H1 (cell line): ENCODE data around the gene ACADVL. TPM values are rescaled to one million over a fixed set of nuclear protein-coding genes. Genes with fewer than 3 reads are reported as not detected.

ENCODE experiments used
- CTCF ChIA-PET: fragments of 300-600 bp; sonication (Branson Sonifier 250); formaldehyde crosslinking; loops from one replicate; lab custom pipeline; 2021; ENCODE audit not compliant: partially characterized antibody; lab: Charles Lee
- POLR2A ChIA-PET: fragments of 300-600 bp; sonication (Branson Sonifier 250); formaldehyde crosslinking; loops from one replicate; lab custom pipeline; 2021; ENCODE audit warnings: inconsistent platforms; ENCODE audit not compliant: partially characterized antibody; lab: Charles Lee
- DNase-seq, 2 experiments: peaks; one replicate each; pipeline versions ENCODE4 v3.0.0 to v3.0.0-alpha.2; 2010 to 2022; ENCODE audit warnings: low spot score in 2 of 2, low read depth in 1 of 2, mixed read lengths in 1 of 2
- FAIRE-seq: peaks from 2 replicates; lab custom pipeline; 2011; peaks lifted over from hg19 to GRCh38; lab: Jason Lieb, UNC
- H2AFZ ChIP-seq: 2 replicates; pipeline ENCODE4 v1.8.1; 2012; ENCODE audit warnings: low read length, inconsistent platforms
- H2AK5ac ChIP-seq: 2 replicates; pipeline ENCODE4 v1.6.1; 2013; ENCODE audit warnings: low read depth, low read length
- H2BK120ac ChIP-seq: replicated peaks from 2 replicates; pipeline ENCODE3; 2013; ENCODE audit warnings: low read depth, low read length, inconsistent platforms
- H2BK12ac ChIP-seq: 2 replicates; pipeline ENCODE4 v1.6.1; 2013; ENCODE audit warnings: low read depth, low read length
- H2BK15ac ChIP-seq: 2 replicates; pipeline ENCODE4 v1.6.1; 2013; ENCODE audit warnings: low read length
- H2BK20ac ChIP-seq: 2 replicates; pipeline ENCODE4 v1.6.1; 2013; ENCODE audit warnings: low read length
- H2BK5ac ChIP-seq: 2 replicates; pipeline ENCODE4 v1.6.1; 2013; ENCODE audit warnings: low read depth, low read length
- H3K14ac ChIP-seq: 2 replicates; pipeline ENCODE4 v1.6.1; 2013; ENCODE audit warnings: inconsistent platforms; ENCODE audit not compliant: insufficient read length
- H3K18ac ChIP-seq: 2 replicates; pipeline ENCODE4 v1.6.1; 2013; ENCODE audit warnings: low read length; ENCODE audit errors: extremely low read depth
- H3K23ac ChIP-seq: 2 replicates; pipeline ENCODE4 v1.6.1; 2013; ENCODE audit warnings: inconsistent platforms; ENCODE audit not compliant: insufficient read length
- H3K23me2 ChIP-seq: 2 replicates; pipeline ENCODE4 v1.6.1; 2013; ENCODE audit warnings: low read depth, low read length
- H3K27ac ChIP-seq: 2 replicates; pipeline ENCODE4 v1.6.1; 2011; ENCODE audit warnings: low read depth, low read length, inconsistent platforms
- H3K27me3 ChIP-seq, 4 experiments: replicated peaks in 1 of 4; 1 replicate in 1 of 4; 2 replicates in 3 of 4; pipeline versions ENCODE4 v1.6.1 to v1.8.1; 2011 to 2013; ENCODE audit warnings: low read length in 3 of 4, mild to moderate bottlenecking in 3 of 4, inconsistent platforms in 2 of 4, mixed read lengths in 2 of 4, moderate library complexity in 1 of 4; ENCODE audit not compliant: control insufficient read depth in 3 of 4, insufficient read depth in 3 of 4; ENCODE audit errors: extremely low read depth in 1 of 4
- H3K36me3 ChIP-seq, 4 experiments: 2 replicates each; pipeline versions ENCODE4 v1.6.1 to v1.8.1; 2011 to 2013; ENCODE audit warnings: mild to moderate bottlenecking in 4 of 4, low read length in 3 of 4, moderate library complexity in 2 of 4, control low read depth in 1 of 4, inconsistent platforms in 1 of 4; ENCODE audit not compliant: insufficient read depth in 4 of 4, control insufficient read depth in 2 of 4
- H3K4ac ChIP-seq: replicated peaks from 2 replicates; pipeline ENCODE3; 2013; ENCODE audit warnings: low read length, low read depth, mixed read lengths, inconsistent platforms; ENCODE audit not compliant: insufficient read length
- H3K4me1 ChIP-seq, 4 experiments: replicated peaks in 1 of 4; 1 replicate in 1 of 4; 2 replicates in 3 of 4; pipeline versions ENCODE4 v1.6.1 to v1.8.1; 2011 to 2013; ENCODE audit warnings: low read length in 3 of 4, inconsistent platforms in 2 of 4, mixed read lengths in 1 of 4; ENCODE audit not compliant: insufficient read depth in 4 of 4, control insufficient read depth in 3 of 4
- H3K4me2 ChIP-seq, 2 experiments: 2 replicates each; pipeline versions ENCODE4 v1.6.1 to v1.8.1; 2011 to 2013; ENCODE audit warnings: low read depth in 2 of 2, low read length in 2 of 2, control low read depth in 1 of 2, inconsistent platforms in 1 of 2, mild to moderate bottlenecking in 1 of 2; ENCODE audit not compliant: insufficient read depth in 1 of 2
- H3K4me3 ChIP-seq, 4 experiments: fragments of 200-600, 300-600 bp in 1 of 4; sonication (generic), shearing (Covaris generic), sonication (Bioruptor Twin) in 1 of 4; 2 replicates each; pipeline versions ENCODE4 v1.5.1 to v1.8.1; 2011 to 2016; ENCODE audit warnings: low read length in 4 of 4, low read depth in 3 of 4, control low read depth in 2 of 4, inconsistent platforms in 2 of 4, mild to moderate bottlenecking in 2 of 4, mixed read lengths in 1 of 4, moderate library complexity in 1 of 4; ENCODE audit not compliant: insufficient read depth in 2 of 4; ENCODE audit errors: extremely low read depth in 1 of 4
- H3K56ac ChIP-seq: replicated peaks from 2 replicates; pipeline ENCODE3; 2013; ENCODE audit warnings: low read depth, mild to moderate bottlenecking, mixed read lengths, low read length, inconsistent platforms; ENCODE audit not compliant: insufficient read length
- H3K79me1 ChIP-seq: 2 replicates; pipeline ENCODE4 v1.6.1; 2013; ENCODE audit warnings: low read depth, low read length, control low read depth
- H3K79me2 ChIP-seq, 2 experiments: 2 replicates each; pipeline versions ENCODE4 v1.6.1 to v1.8.1; 2012 to 2013; ENCODE audit warnings: low read length in 2 of 2, mild to moderate bottlenecking in 2 of 2, inconsistent platforms in 1 of 2; ENCODE audit not compliant: insufficient read depth in 2 of 2, control insufficient read depth in 1 of 2
- H3K9ac ChIP-seq, 4 experiments: replicated peaks in 1 of 4; 1 replicate in 1 of 4; 2 replicates in 3 of 4; pipeline versions ENCODE4 v1.6.1 to v1.8.1; 2011 to 2013; ENCODE audit warnings: low read depth in 3 of 4, low read length in 3 of 4, control low read depth in 2 of 4, mild to moderate bottlenecking in 2 of 4, moderate library complexity in 2 of 4, inconsistent platforms in 1 of 4; ENCODE audit errors: extremely low read depth in 1 of 4
- H3K9me3 ChIP-seq, 2 experiments: 2 replicates each; pipeline versions ENCODE4 v1.6.1 to v1.8.1; 2012 to 2013; ENCODE audit warnings: mild to moderate bottlenecking in 2 of 2, moderate library complexity in 2 of 2, control low read depth in 1 of 2, inconsistent platforms in 1 of 2, low read depth in 1 of 2, low read length in 1 of 2, mixed read lengths in 1 of 2; ENCODE audit not compliant: insufficient read depth in 2 of 2
- H4K20me1 ChIP-seq, 2 experiments: replicated peaks in 1 of 2; 2 replicates each; pipeline versions ENCODE3 to v1.8.1; 2011 to 2013; ENCODE audit warnings: inconsistent platforms in 2 of 2, low read length in 2 of 2, mild to moderate bottlenecking in 1 of 2; ENCODE audit not compliant: insufficient read depth in 2 of 2, control insufficient read depth in 1 of 2
- H4K5ac ChIP-seq: 2 replicates; pipeline ENCODE4 v1.6.1; 2013; ENCODE audit warnings: low read length, low read depth, mixed read lengths, inconsistent platforms; ENCODE audit not compliant: insufficient read length
- H4K8ac ChIP-seq: 2 replicates; pipeline ENCODE4 v1.8.0; 2013; ENCODE audit warnings: mild to moderate bottlenecking, moderate library complexity, low read length, inconsistent platforms; ENCODE audit not compliant: insufficient read depth; ENCODE audit errors: extremely low read depth
- H4K91ac ChIP-seq: replicated peaks from 2 replicates; pipeline ENCODE3; 2013; ENCODE audit warnings: low read length, mixed read lengths, inconsistent platforms; ENCODE audit not compliant: insufficient read length
- CREB1 ChIP-seq: IDR thresholded peaks from 2 replicates; pipeline ENCODE4 v1.6.1; 2012; ENCODE audit warnings: inconsistent platforms
- JUN ChIP-seq: IDR thresholded peaks from 2 replicates; pipeline ENCODE4 v1.6.1; 2011; ENCODE audit warnings: low read depth, mild to moderate bottlenecking, improper control_type of control experiment, low read length
- NANOG ChIP-seq: IDR thresholded peaks from 2 replicates; pipeline ENCODE4 v1.6.1; 2011; ENCODE audit warnings: low read length, low read depth, mild to moderate bottlenecking, inconsistent platforms; ENCODE audit not compliant: insufficient read depth, poor library complexity, severe bottlenecking
- POLR2A ChIP-seq, 2 experiments: IDR thresholded peaks; 1 replicate in 1 of 2; 2 replicates in 1 of 2; pipeline ENCODE4 v1.6.1; 2011; ENCODE audit warnings: low read depth in 2 of 2, low read length in 2 of 2, mild to moderate bottlenecking in 2 of 2; ENCODE audit errors: control extremely low read depth in 1 of 2
- RXRA ChIP-seq: IDR thresholded peaks from 2 replicates; pipeline ENCODE4 v1.6.1; 2011; ENCODE audit warnings: low read depth, mild to moderate bottlenecking, low read length, moderate library complexity; ENCODE audit not compliant: insufficient read depth
- SIX5 ChIP-seq: IDR thresholded peaks from 2 replicates; pipeline ENCODE4 v1.6.1; 2011; ENCODE audit warnings: mild to moderate bottlenecking, low read depth, low read length
- SP2 ChIP-seq: IDR thresholded peaks from 2 replicates; pipeline ENCODE4 v1.6.1; 2012; ENCODE audit warnings: mild to moderate bottlenecking, low read length, inconsistent platforms
- WGBS, 2 experiments: shearing (Covaris generic) in 1 of 2; methylation state at CpG; one replicate each; pipeline versions ENCODE4 v1.1.6 to v1.1.7; 2013 to 2015; ENCODE audit warnings: low lambda C conversion rate in 2 of 2, mixed read lengths in 2 of 2, inconsistent platforms in 1 of 2, low coverage in 1 of 2, missing lambda C conversion rate in 1 of 2; ENCODE audit not compliant: insufficient replicate concordance in 2 of 2, insufficient coverage in 1 of 2, insufficient read length in 1 of 2; ENCODE audit errors: extremely low coverage in 1 of 2, missing lambda C conversion rate in 1 of 2; 5-methylcytosine and 5-hydroxymethylcytosine counted together
- polyA plus RNA-seq, 7 experiments: library from polyadenylated mRNA; depleted of rRNA in 3 of 7; stranded (reverse) in 5 of 7; unstranded in 2 of 7; fragments of >200 nt in 5 of 7; fragments of 200-250 nt in 2 of 7; gene quantifications; 1 replicate in 5 of 7; 2 replicates in 1 of 7; 4 replicates in 1 of 7; pipeline versions ENCODE4 v1.2.1 to v1.2.3, GENCODE V29; 2011 to 2013; ENCODE audit warnings: missing spikeins in 2 of 7, mixed read lengths in 2 of 7
- total RNA-seq: library from RNA; stranded (reverse); fragmentation: NEBNext Ultra II Directional; extraction: Animal tissue kit (Norgen Biotek cat#: 25700); gene quantifications from 2 replicates; pipeline ENCODE4 v1.2.1, GENCODE V29; 2021
- TF ChIP-seq, protein P1 (sequence below): IDR thresholded peaks from 2 replicates; pipeline ENCODE4 v1.6.1; 2011; ENCODE audit warnings: low read depth, mild to moderate bottlenecking, low read length; ENCODE audit not compliant: insufficient read depth

The ACADVL gene
- total and polyA plus RNA-seq, 2 of the 8 experiments (the other 6 are each of a cell fraction or from before 2014, with no cell fraction given), result 181 to 231 TPM

- no peak overlapping the region for H2BK20ac ChIP-seq
- no peak for FAIRE-seq
- H2BK12ac ChIP-seq, result no peak overlapping the region
- peaks cover 3 to 12% (median 5%) of the 10 kb centered on the region in 4 experiments for H3K4me1 ChIP-seq
- H3K23me2 ChIP-seq, result peaks cover 17% of the 10 kb centered on the region
- WGBS, 2 experiments, result 87% methylated on average over 5 of the region's 5 CpGs; no CpG with 5 or more reads in 1 of the 2 experiments
- no peak overlapping the region for H2AFZ ChIP-seq
- H3K79me2 ChIP-seq, result peaks cover 23 to 44% of the 10 kb centered on the region in 2 experiments
- H2BK5ac ChIP-seq, result no peak overlapping the region; the same call in 1 of the 2 replicates
- H2BK15ac ChIP-seq, result no peak overlapping the region
- no peak overlapping the region for H3K4me3 ChIP-seq
- H4K8ac ChIP-seq, result no peak overlapping the region; the same call in 1 of the 2 replicates
- DNase-seq, result no peak
- H4K91ac ChIP-seq, result no peak overlapping the region
- H3K18ac ChIP-seq, result no peak overlapping the region
- POLR2A ChIA-PET, result interaction anchor here (8.3 to 19.7 kb wide), 3 partner anchors 9 to 24 kb away, joined by 121 to 386 read pairs (median 161); partner anchors contain the start of genes ACADVL, DLG4, DVL2 and GABARAP
- H2AK5ac ChIP-seq, result no peak overlapping the region
- no peak overlapping the region for H3K27ac ChIP-seq
- no peak overlapping the region; a peak in 1 of 7 replicates for H3K9ac ChIP-seq
- no peak overlapping the region for H3K4me2 ChIP-seq
- CTCF ChIA-PET, result no interaction called here
- peaks cover 14% of the 10 kb centered on the region for H3K79me1 ChIP-seq
- peaks cover 6 to 9% of the 10 kb centered on the region in 2 experiments for H4K20me1 ChIP-seq
- H3K9me3 ChIP-seq, result no peaks in the 10 kb centered on the region
- H3K4ac ChIP-seq, result no peak overlapping the region
- no peak overlapping the region for H3K23ac ChIP-seq
- H3K14ac ChIP-seq, result no peak overlapping the region
- H3K56ac ChIP-seq, result no peak overlapping the region
- no peak overlapping the region for H2BK120ac ChIP-seq
- H4K5ac ChIP-seq, result no peak overlapping the region
- peaks cover 9 to 28% (median 22%) of the 10 kb centered on the region in 4 experiments; a peak in 6 of 8 replicates for H3K36me3 ChIP-seq
- no peaks in the 10 kb centered on the region for H3K27me3 ChIP-seq
- TF ChIP-seq SIX5 (no peak), NANOG (no peak), JUN (no peak), CREB1 (no peak), RXRA (no peak), POLR2A (IDR thresholded peaks at IDR 0.05; ENCODE audit: control extremely low read depth in 1 of 2, low read depth in 2 of 2, low read length in 2 of 2) (no peak), SP2 (no peak)
- TF ChIP-seq, protein P1, sequence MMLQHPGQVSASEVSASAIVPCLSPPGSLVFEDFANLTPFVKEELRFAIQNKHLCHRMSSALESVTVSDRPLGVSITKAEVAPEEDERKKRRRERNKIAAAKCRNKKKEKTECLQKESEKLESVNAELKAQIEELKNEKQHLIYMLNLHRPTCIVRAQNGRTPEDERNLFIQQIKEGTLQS, result no peak
Measured at GRCh38 chr17:7246779-7247178, 27.0 kb downstream of the ACADVL start.
